ENCODE measurements around the gene CLIC3. TPM values are rescaled to one million over a fixed set of nuclear protein-coding genes. Genes with fewer than 3 reads are reported as not detected.

The CLIC3 gene
- total RNA-seq, 2 experiments from 2014 or later = 2.1 to 2.8 TPM

DNA sequence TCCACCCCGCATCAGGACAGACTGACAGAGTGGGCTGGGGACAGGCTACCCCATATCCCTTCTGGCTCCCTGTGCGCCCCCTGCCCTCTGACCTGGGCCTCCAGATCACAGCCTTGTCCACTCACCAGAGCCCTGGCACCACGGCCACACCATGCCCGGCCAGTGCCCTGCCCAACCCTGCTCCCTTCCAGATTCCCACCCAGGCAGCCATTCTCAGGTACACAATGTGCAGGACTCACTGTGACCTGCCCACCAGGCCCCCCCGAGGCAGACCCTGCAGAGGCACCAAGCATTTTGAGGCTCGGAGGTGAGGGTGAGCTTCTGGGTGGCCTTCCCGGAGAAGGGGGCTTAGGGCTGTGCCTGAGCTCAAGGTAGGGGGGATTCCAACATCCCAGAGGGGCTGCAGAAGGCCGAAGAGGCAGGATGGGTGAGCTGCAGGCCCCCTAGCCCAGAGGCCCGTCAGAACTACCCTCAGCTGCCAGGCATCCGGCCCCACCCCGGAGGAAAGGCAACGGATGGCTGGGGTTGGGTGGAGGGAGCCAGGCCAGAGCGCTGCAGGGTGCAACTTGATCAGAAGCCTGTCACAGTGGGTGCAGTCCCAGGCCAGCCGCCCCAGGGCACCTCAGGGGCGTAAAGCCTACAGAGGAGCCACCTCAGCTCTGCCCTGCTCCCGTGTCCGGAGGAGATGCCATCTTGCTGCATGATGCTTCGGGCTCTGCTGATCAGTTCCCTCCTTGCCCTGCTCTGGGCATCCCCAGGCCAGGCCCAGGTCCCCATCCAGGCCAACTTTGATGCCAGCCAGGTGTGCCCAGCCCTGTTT lies 13.9 kb downstream of the CLIC3 start, which contains the start of gene LCNL1:
Gene LCNL1, plus strand, starts transcription at position 762 of the 820 bp plus-strand sequence. CDS start 594 bp downstream, outside the sequence.
- peaks cover 5% of the 10 kb centered on the region for H3K4me1 Mint-ChIP-seq (ENCODE audit: low read depth)
- H3K9me3 Mint-ChIP-seq = no peaks in the 10 kb centered on the region
- POLR2A ChIA-PET = no interaction called here
- peak within 1 kb of the TSS; percentile 7 for H3K4me3 Mint-ChIP-seq
- H3K9me3 ChIP-seq (ENCODE audit: control insufficient read depth in 1 of 2, insufficient read depth in 1 of 2, low read length in 2 of 2) = peaks cover 0 to 19% of the 10 kb centered on the region in 2 experiments
- no peak within 1 kb of the TSS for H3K27ac ChIP-seq (ENCODE audit: low read depth in 1 of 2, low read length in 2 of 2)
- no peak within 1 kb of the TSS for H3K4me3 ChIP-seq (ENCODE audit: low read length)
- peaks cover 20 to 33% of the 10 kb centered on the region in 2 experiments for H3K27me3 ChIP-seq (ENCODE audit: control insufficient read depth in 1 of 2, insufficient read depth in 2 of 2, low read length in 2 of 2)
- ATAC-seq (ENCODE audit: poor library complexity) = no peak
- peaks cover 32% of the 10 kb centered on the region for H3K27me3 Mint-ChIP-seq
- CTCF ChIA-PET = no interaction called here
- H3K36me3 ChIP-seq (ENCODE audit: insufficient read depth, low read length) = no peaks in the 10 kb centered on the region
- H3K36me3 Mint-ChIP-seq (ENCODE audit: low read depth) = no peaks in the 10 kb centered on the region
- no peak for DNase-seq
- H3K27ac Mint-ChIP-seq = no peak within 1 kb of the TSS
- peaks cover 32% of the 10 kb centered on the region for H3K4me1 ChIP-seq (ENCODE audit: insufficient read depth, low read length)
- TF ChIP-seq, protein P1, sequence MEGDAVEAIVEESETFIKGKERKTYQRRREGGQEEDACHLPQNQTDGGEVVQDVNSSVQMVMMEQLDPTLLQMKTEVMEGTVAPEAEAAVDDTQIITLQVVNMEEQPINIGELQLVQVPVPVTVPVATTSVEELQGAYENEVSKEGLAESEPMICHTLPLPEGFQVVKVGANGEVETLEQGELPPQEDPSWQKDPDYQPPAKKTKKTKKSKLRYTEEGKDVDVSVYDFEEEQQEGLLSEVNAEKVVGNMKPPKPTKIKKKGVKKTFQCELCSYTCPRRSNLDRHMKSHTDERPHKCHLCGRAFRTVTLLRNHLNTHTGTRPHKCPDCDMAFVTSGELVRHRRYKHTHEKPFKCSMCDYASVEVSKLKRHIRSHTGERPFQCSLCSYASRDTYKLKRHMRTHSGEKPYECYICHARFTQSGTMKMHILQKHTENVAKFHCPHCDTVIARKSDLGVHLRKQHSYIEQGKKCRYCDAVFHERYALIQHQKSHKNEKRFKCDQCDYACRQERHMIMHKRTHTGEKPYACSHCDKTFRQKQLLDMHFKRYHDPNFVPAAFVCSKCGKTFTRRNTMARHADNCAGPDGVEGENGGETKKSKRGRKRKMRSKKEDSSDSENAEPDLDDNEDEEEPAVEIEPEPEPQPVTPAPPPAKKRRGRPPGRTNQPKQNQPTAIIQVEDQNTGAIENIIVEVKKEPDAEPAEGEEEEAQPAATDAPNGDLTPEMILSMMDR (IDR thresholded peaks at IDR 0.05) = no peak
- intact Hi-C loops (cut with DNase I, micrococcal nuclease) = no loop called here

DNA sequence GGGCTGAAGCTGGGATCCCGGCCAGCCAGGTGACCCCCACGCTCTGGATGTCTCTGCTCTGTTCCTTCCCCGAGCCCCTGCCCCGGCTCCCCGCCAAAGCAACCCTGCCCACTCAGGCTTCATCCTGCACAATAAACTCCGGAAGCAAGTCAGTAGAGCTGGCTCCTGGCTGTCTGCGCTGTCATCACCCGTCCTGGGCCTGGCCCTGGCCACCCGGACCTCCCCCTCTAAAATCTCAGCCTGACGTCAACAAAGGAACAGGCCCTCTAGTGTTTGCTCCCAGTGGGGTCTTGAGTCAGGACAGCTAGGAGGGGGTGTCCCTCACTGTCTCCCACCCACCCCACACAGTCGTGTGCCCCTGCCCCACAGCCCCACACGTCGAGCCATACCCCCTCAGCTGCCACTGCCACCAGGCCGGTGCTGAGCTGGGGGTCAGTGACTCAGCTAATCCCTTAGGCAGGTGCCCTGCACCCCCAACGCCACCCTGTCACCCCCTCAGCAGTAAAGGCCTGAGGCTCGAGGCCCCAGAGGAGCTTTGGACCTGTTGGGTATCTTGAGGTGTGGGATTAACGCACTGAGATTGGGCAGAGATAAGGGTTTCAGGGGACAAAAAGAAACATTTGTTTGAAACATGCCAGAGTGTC lies 14.7 kb downstream of the CLIC3 start:
- Mint-ChIP-seq H3K4me3 (no peak overlapping the region), H3K27me3 (peaks cover 28% of the 10 kb centered on the region), H3K4me1 (ENCODE audit: low read depth) (peaks cover 5% of the 10 kb centered on the region), H3K9me3 (no peaks in the 10 kb centered on the region), H3K36me3 (ENCODE audit: low read depth) (no peaks in the 10 kb centered on the region), H3K27ac (no peak overlapping the region)
- no peak overlapping the region for H3K4me3 ChIP-seq (ENCODE audit: low read length)
- POLR2A ChIA-PET = no interaction called here
- DNase-seq = no peak
- H3K36me3 ChIP-seq (ENCODE audit: insufficient read depth, low read length) = no peaks in the 10 kb centered on the region
- intact Hi-C loops (cut with DNase I, micrococcal nuclease) = no loop called here
- H3K27me3 ChIP-seq (ENCODE audit: control insufficient read depth in 1 of 2, insufficient read depth in 2 of 2, low read length in 2 of 2) = peaks cover 20 to 33% of the 10 kb centered on the region in 2 experiments
- TF ChIP-seq, protein P1 (IDR thresholded peaks at IDR 0.05) = no peak
- peaks cover 0 to 19% of the 10 kb centered on the region in 2 experiments for H3K9me3 ChIP-seq (ENCODE audit: control insufficient read depth in 1 of 2, insufficient read depth in 1 of 2, low read length in 2 of 2)
- no peak for ATAC-seq (ENCODE audit: poor library complexity)
- peaks cover 38% of the 10 kb centered on the region for H3K4me1 ChIP-seq (ENCODE audit: insufficient read depth, low read length)
- no peak overlapping the region for H3K27ac ChIP-seq (ENCODE audit: low read depth in 1 of 2, low read length in 2 of 2)
- CTCF ChIA-PET = no interaction called here

DNA sequence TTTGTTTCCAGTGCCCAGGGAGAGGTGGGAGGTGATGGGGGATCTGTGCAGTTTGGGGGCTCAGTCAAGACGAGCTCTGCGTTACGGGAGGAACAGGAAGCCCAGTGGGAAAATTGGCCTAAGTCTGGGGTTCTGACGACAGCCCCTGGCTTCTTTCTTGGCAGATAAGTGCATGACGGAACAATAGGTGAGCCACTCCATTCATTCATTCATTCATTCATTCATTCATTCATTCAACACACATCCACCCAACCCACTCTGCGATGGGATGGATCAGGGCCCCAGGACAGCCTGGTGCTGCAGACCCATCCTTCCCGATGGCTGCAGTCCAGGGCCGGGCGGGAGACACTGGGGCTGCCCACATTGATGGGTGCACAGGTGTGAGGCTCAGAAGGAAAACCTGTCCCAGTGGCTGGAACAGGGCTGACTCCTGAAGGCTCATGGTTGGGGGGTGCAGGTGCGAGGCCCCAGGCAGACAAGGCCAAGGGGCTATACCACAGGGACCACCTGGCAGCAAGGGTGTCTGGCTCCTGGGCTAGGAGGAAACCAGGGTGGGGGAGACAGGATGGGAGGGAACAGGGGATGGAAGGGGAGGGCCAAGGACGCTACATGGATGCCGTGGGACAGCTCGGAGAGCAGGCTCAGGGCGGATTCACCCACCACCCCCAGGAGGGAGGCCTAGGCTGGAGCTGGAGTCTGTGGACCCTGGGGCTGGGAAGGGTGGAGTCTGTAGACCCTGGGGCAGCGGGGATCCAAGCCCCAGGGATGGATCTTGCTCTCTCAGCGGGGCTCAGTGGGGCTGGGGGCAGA lies 15.5 kb downstream of the CLIC3 start:
- Histone ChIP-seq H3K4me3 (ENCODE audit: low read length) (no peak overlapping the region), H3K4me1 (ENCODE audit: insufficient read depth, low read length) (peaks cover 44% of the 10 kb centered on the region), H3K9me3 (ENCODE audit: control insufficient read depth in 1 of 2, insufficient read depth in 1 of 2, low read length in 2 of 2) (peaks cover 0 to 19% of the 10 kb centered on the region in 2 experiments), H3K27ac (ENCODE audit: low read depth in 1 of 2, low read length in 2 of 2) (no peak overlapping the region), H3K27me3 (ENCODE audit: control insufficient read depth in 1 of 2, insufficient read depth in 2 of 2, low read length in 2 of 2) (peaks cover 20 to 30% of the 10 kb centered on the region in 2 experiments), H3K36me3 (ENCODE audit: insufficient read depth, low read length) (no peaks in the 10 kb centered on the region)
- H3K27ac Mint-ChIP-seq = no peak overlapping the region
- no peak overlapping the region for H3K4me3 Mint-ChIP-seq
- H3K36me3 Mint-ChIP-seq (ENCODE audit: low read depth) = no peaks in the 10 kb centered on the region
- no peaks in the 10 kb centered on the region for H3K9me3 Mint-ChIP-seq
- intact Hi-C loops (cut with DNase I, micrococcal nuclease) = no loop called here
- H3K4me1 Mint-ChIP-seq (ENCODE audit: low read depth) = peaks cover 13% of the 10 kb centered on the region
- DNase-seq (no peak), ATAC-seq (ENCODE audit: poor library complexity) (no peak)
- H3K27me3 Mint-ChIP-seq = peaks cover 22% of the 10 kb centered on the region
- CTCF ChIA-PET = no interaction called here
- TF ChIP-seq, protein P1 (IDR thresholded peaks at IDR 0.05) = no peak
- POLR2A ChIA-PET = no interaction called here

All from CD4-positive, alpha-beta T cell (primary cell).